DMS 273 treated with DMSO at 0.1 percent for 48 hours (cell line): ENCODE results near the gene WBP1.
A peak's percentile ranks its signal among the peaks of the same experiment; 100 is the strongest.
"Not testable (repeated sequence)": the region's sequence is repeated elsewhere in the genome, so short reads cannot be mapped to it uniquely, and the experiment has no call there.

Experiments
- DNase-seq: peaks from one replicate; lab custom pipeline; 2025; lab: John Stamatoyannopoulos, UW

Gene WBP1

GRCh38 chr2:74482801-74483674 is 24.8 kb downstream of the WBP1 start, which contains the start of the genes CCDC142 and TTC31:
Gene CCDC142 (minus strand): TSS chr2:74482998. CDS start chr2:74482837, 161 bp downstream.
Gene TTC31 (plus strand): TSS chr2:74483081. CDS start chr2:74483096, 15 bp downstream.
- peak; percentile 94 for DNase-seq

GRCh38 chr2:74483675-74484164 is 25.5 kb downstream of the WBP1 start:
- not testable (repeated sequence) for DNase-seq

- DNase-seq: no peak
Observed at GRCh38 chr2:74486141-74486540, 27.9 kb downstream of the WBP1 start.

GRCh38 chr2:74488643-74489481 is 30.6 kb downstream of the WBP1 start:
- no peak for DNase-seq

GRCh38 chr2:74489906-74490305 is 31.7 kb downstream of the WBP1 start:
- DNase-seq: no peak

- DNase-seq: no peak
Observed at GRCh38 chr2:74491648-74492544, 33.7 kb downstream of the WBP1 start.

GRCh38 chr2:74493546-74493945 is 35.3 kb downstream of the WBP1 start:
- DNase-seq: no peak

GRCh38 chr2:74495440-74495839 is 37.2 kb downstream of the WBP1 start:
- no peak for DNase-seq

GRCh38 chr2:74496997-74497776 is 38.9 kb downstream of the WBP1 start:
- no peak for DNase-seq

GRCh38 chr2:74497777-74498499 is 39.7 kb downstream of the WBP1 start:
- DNase-seq: no peak

GRCh38 chr2:74498500-74499266 is 40.4 kb downstream of the WBP1 start:
- DNase-seq: no peak

GRCh38 chr2:74499267-74499939 is 41.2 kb downstream of the WBP1 start, which contains the start of gene LBX2:
Gene LBX2 (minus strand): TSS chr2:74499603. CDS start chr2:74499537, 66 bp downstream.
- no peak for DNase-seq

GRCh38 chr2:74499940-74500577 is 41.8 kb downstream of the WBP1 start:
- DNase-seq: no peak

GRCh38 chr2:74500578-74500946 is 42.3 kb downstream of the WBP1 start:
- no peak for DNase-seq

- DNase-seq: no peak
Observed at GRCh38 chr2:74501335-74502071, 43.3 kb downstream of the WBP1 start.

GRCh38 chr2:74502147-74502719 is 44.0 kb downstream of the WBP1 start:
- no peak for DNase-seq
